Bone marrow (tissue), 2 donors: Measurements from ENCODE around the gene ROR2.
"Not testable (repeated sequence)": the region's sequence is repeated elsewhere in the genome, so short reads cannot be mapped to it uniquely, and the experiment has no call there.

ENCODE experiments used
- DNase-seq, 2 donors: peaks; one replicate each; lab custom pipeline; 2025; lab: John Stamatoyannopoulos, UW

The ROR2 gene

GRCh38 chr9:91949946-91950664 is at the start of gene ROR2:
TSS of gene ROR2 (minus strand) at chr9:91950228.
- DNase-seq, result no peak

DNA sequence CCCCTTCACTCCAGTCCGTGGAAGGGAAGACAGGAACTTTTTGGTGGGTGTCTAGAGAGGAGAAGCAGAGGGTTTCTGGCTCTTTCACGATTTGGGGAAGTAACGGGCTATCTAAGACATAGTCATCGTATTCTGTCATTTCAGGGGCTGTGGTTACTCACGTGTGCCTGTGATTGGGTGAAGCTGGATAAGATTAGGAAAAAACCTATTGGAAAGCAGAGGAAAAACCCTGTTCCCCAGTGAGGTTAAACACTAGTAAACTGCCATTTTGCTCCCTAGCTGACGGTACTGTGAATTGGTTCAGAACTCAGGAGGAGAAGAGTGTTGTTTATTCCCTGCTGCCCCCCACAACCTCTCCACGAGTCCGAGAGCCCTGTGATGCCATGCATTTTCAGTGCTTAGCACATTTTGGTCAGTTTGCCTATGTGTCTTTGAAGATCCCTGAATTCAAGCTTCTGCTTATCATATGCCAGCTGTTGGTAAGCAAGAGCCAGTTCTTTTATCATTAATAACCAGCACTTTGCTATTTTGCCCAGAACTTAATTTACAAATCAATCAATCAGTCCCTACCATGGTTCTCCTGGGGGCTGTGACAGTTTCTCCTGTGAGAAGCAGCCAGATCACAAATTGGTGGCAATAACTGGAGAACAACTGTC is 45.1 kb upstream of the ROR2 start:
- no peak for DNase-seq

DNA sequence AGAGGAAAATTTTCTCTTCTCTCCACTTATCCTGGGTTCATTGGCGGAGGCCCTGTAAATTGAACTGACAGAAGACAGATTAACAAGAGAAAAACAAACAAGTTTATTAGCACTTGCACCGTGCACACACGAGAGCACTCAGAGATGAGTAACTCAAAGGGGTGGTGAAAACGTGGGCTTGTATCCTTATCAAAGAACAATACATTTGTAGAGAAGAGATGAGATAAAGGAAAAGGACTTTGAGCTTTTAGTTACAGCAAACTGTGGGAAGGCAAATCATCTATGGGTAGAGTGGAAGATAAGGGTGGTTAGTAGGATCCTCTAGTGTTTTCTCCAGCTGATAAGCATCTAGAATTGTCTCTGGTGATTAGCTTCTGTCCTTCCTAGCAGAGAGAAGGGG is 44.4 kb upstream of the ROR2 start:
- DNase-seq, result no peak

- no peak for DNase-seq
Observed at GRCh38 chr9:91992461-91993041, 42.5 kb upstream of the ROR2 start.

DNA sequence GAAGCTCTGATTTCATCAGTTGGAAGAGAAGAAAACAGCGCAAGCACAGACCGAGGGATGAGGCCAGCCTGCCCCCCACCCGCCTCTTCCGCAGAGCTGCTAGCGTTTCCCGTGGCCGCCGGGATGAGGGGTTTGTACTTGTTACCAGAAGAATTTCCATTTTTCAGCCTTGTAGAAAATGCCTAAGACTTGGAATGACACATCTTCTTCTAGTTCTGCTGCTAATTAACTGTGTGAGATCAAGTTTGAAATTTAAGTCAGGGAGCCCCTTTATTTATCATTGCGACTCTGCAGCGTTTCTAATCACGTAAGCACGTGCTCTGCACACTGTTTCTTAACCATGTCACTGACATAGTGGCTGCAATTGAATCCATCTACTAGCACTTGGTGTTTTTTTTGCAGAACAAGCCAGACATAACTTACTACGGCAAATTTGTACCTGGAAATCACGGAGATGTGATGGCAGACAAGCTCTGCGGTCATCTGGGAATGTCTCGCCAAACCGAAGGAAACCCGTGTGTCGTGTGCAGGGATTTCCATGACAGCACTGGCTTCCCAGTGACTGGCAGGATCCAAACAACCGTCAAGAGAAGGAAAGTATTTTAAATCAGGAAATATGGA is 41.8 kb upstream of the ROR2 start:
- DNase-seq, result no peak

DNA sequence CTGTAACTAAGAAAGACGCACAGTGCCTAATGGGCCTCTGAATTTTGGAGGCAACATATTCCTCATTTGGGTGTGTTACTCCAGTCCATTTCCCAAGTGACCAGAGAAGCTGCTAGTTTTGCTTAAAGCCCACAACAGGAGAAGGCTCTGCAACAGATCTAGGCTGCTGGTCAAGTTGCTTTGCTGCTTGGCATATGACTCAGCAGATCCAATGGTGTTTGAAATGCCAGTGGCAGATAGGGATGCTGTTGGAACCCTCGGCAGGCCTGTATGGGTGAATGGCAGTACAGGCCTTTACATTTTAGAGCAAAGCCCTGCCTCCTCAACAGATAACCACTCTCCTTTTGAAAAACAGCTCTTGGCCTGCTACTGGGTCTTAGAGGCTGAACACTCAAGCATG is 36.2 kb upstream of the ROR2 start:
- no peak for DNase-seq

DNA sequence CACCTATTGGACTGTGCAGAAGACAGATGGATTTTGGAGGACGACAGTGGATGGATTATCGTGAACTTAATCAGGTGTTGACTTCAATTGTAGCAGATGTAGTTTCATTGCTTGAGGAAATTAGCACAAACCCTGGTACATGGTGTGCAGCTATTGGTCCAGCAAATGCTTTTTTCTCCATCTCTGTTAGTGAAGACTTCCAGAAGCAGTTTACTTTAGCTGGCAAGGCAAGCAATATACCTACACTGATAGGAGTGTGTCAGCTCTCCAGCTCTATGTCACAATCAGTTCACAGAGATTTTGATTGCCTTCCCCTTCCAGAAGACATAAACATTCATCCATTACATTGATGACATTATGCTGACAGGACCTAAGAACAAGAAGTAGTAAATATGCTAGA is 35.7 kb upstream of the ROR2 start:
- no peak for DNase-seq

DNA sequence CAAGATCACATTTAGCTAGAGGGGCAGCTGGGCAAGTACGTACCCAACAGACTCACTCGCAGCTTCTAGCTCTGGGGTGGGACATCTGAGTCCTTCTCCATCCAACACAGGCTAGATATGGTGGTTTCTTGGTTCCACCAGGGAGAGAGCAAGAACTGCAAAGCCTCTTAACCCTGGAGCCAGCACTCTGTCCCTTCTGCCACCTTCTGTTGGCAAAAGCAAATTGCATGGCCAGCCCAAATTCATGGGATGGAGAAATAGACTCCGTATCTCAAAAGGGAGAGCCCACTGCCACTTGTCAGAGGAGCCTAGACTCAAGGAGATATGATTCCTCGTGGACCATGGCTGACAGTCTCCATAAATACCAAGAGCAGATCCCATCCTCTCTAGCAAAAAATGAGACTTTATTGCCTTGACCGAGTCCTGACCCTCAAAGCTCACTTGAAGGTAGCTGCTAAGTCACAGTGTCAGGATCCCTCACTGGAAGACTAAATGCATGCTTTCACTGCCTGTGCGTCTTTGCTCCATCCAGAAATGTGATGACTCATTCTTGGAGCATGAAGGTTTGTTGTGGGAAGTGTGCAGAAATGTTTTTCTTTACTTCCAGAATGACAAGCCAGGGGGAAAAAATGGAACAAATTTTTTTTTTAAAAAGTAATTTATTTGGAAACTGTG is 28.8 kb upstream of the ROR2 start:
- DNase-seq, result no peak

DNA sequence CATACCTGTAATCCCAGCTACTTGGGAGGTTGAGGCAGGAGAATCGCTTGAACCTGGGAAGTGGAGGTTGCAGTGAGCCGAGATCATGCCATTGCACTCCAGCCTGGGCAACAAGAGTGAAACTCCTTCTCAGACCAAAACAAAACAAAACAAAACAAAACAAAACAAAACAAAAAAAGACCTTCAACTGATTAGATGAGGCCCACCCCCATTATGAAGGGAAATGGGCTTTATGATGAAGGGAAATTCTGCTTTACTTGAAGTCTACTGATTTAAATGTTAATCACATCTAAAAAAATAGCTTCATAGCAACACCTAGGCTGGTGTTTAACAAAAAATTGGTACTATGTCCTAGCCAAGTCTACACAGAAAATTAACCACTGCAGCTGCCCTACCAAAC is 25.2 kb upstream of the ROR2 start:
- DNase-seq, result not testable (repeated sequence)

GRCh38 chr9:91972711-91973110 is 22.7 kb upstream of the ROR2 start:
- no peak for DNase-seq

DNA sequence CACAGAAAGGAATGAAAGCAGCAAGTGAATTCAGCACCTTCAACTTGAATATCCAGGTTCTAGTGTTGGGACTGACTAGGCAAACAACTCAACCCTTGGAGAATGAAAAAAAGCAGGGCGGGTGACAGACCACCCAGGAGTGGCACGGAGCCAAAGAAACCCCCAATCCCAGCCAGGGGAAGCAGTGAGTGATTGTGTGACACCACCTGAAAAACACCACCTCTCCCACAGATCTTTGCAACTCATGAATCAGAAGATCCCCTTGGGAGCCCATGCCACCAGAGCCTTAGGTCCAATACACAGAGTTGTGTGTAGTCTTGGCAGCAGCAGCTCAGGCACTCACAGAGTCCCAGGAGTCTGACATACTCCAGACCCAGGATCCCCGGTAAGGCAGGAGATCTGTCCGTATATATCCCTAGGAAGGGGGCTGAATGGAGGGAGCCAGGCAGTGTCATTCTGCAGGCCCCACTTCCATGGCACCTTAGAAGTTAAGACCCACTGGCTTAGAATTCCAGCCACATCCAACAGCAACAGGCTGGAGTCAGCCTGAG is 22.1 kb upstream of the ROR2 start:
- no peak for DNase-seq

GRCh38 chr9:91967259-91967658 is 17.2 kb upstream of the ROR2 start:
- DNase-seq, result no peak

DNA sequence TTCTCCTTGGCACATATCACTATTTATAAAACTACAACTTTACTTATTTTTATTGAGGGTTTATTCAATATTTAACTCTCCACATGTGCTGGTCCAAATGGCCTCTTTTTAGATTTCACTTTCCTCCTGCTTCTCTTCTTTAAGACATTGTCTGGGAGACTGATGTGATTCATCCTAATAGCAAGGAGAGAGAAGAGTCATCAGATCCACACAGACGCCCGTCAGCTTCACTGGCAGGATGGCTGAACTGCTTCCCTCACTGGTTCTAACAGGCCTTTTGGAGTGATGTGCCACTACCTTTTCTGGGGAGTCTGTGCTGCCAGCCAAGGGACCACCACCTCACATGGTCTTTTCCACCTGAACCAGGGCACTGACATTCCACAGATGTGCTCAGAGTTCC is 16.5 kb upstream of the ROR2 start:
- DNase-seq, result no peak

GRCh38 chr9:91963711-91964240 is 13.7 kb upstream of the ROR2 start:
- no peak for DNase-seq

DNA sequence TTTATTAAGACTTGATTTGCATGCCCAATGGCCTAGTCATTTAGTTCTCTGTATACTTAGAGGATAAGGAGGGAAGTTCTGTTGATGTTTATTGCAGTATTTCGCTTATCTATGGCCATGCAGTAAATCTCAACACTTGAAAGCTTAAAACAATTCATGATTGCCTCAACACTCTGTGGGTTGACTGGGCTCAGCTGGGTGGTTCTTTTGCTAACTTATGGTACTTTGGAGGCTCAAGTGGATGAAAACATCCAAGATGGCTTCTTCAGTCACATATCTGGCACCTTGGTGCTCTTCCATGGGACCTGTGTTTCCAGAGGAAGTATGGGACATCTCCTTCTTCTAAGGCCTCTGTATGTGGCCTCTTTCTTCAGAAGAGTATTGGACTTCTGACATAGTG is 10.3 kb upstream of the ROR2 start:
- no peak for DNase-seq

- no peak for DNase-seq
Observed at GRCh38 chr9:91958174-91958573, 8.1 kb upstream of the ROR2 start.

DNA sequence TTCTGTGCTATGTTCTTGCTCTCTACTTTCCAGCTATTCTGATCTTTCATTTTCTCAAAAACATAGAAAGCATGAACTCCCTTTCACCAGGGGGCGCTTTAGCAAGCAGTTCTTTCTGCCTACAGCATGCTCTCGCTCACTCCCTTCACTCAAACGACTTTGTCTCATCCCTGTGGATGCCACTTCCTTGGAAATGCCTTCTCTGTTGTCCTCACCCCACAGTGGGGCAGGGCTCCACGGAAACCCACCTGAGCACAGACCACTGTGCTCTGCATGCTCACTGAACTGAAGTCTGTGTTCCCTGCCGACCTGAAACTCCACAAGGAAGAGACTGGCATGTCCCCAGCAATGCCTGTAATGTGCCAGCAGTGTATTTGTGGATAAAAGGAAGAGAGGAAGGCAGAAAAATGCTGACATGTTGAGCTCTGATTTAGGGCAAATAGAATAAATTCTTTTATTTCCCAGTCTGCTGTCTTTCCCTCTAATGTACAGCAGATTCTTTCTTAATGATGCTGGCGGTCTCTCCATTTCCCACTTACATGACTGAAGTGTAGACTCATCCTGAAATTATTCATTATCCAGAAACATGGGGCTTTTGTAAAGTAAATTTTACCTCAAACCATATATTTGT is 4.9 kb upstream of the ROR2 start:
- no peak for DNase-seq

DNA sequence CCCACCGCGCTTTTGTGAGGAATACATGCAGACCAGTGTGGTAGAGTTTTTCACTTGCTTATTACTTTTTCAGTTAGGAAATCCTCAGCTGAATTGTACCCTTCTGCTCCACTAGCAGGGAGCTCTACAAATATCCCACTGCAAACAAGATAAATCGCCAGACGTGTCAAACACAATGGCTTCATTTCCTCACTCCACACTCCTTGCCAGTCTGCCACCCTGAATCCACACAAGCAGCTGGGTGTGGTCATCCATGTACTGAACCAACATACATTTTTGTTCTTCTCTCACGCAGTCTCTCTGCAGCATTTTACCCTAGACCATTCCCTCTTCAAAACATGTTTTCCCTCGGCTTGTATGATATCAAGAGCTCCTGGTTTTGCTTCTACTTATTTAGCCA is 3.7 kb upstream of the ROR2 start:
- no peak for DNase-seq

- no peak for DNase-seq
Observed at GRCh38 chr9:91951944-91952520, 2.0 kb upstream of the ROR2 start.

DNA sequence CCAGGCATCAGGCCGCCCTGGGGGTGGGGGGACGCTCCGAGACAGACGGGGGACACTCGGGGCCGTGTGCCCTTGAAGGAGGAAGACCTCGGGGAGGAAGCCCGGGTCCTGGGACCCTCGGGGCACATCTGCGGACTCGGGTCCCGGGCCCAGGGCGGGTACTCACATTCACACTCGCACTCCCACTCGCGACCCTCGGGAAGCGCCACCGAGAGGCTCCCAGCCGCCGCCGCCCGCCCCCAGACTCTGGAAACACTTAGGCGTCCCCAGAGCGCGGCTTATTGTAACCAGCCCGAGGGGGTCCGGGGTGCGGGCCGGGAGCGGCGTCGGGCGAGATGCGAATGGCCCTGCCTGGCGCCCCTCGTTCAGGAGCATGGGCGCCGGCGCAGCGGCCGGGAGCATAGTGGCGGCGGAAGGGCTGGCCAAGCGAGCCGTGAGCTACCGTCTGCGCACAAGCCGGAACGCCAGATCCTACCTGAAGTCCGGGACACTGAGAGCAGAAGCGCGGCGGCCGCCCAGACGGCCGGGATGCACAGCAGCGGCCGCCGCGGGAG is 559 bp downstream of the ROR2 start:
- no peak for DNase-seq
